Subcutaneous adipose tissue (tissue), 4 donors: ENCODE results near the gene HINT1. TPM values are rescaled to one million over a fixed set of nuclear protein-coding genes. Genes with fewer than 3 reads are reported as not detected.

Experiments
- CTCF ChIP-seq: fragments of 450-650 bp; IDR thresholded peaks from one replicate; pipeline ENCODE4 v1.5.1; 2016; ENCODE audit warnings: low read depth, mild to moderate bottlenecking, control low read depth, antibody characterized with exemption, moderate library complexity
- total RNA-seq, 4 donors: library from RNA; depleted of rRNA; stranded (reverse); fragments of >200 nt; gene quantifications; one replicate each; pipeline ENCODE4 v1.1.0, GENCODE V29; 2016

The HINT1 gene
- total RNA-seq, 4 donors from 2014 or later, result 157 to 214 (median 169) TPM

GRCh38 chr5:131206772-131207171 is 41.7 kb upstream of the HINT1 start:
- no peak for TF ChIP-seq CTCF

GRCh38 chr5:131206061-131206460 is 41.0 kb upstream of the HINT1 start:
- TF ChIP-seq CTCF, result no peak

GRCh38 chr5:131204964-131205363 is 39.9 kb upstream of the HINT1 start:
- TF ChIP-seq CTCF, result no peak

GRCh38 chr5:131200560-131200959 is 35.5 kb upstream of the HINT1 start:
- TF ChIP-seq CTCF, result no peak

- TF ChIP-seq CTCF, result no peak
These were observed 33.6 kb upstream of the HINT1 start for GRCh38 chr5:131198625-131199024.

GRCh38 chr5:131196331-131196730 is 31.3 kb upstream of the HINT1 start:
- TF ChIP-seq CTCF, result no peak

- TF ChIP-seq CTCF, result no peak
These were observed 30.6 kb upstream of the HINT1 start for GRCh38 chr5:131195696-131196095.
